Measurements from ENCODE around the gene SURF2.
"Not testable (repeated sequence)": the region's sequence is repeated elsewhere in the genome, so short reads cannot be mapped to it uniquely, and the experiment has no call there.

Gene SURF2

GRCh38 chr9:133377280-133377679 lies 20.9 kb downstream of the SURF2 start:
- not testable (repeated sequence) for DNase-seq (ENCODE audit: low read depth in 2 of 2)

- DNase-seq (ENCODE audit: low read depth in 2 of 2): no peak
Measured at GRCh38 chr9:133377721-133378216, 21.4 kb downstream of the SURF2 start.

GRCh38 chr9:133378408-133378962 lies 22.1 kb downstream of the SURF2 start:
- DNase-seq (ENCODE audit: low read depth in 2 of 2): no peak

DNA sequence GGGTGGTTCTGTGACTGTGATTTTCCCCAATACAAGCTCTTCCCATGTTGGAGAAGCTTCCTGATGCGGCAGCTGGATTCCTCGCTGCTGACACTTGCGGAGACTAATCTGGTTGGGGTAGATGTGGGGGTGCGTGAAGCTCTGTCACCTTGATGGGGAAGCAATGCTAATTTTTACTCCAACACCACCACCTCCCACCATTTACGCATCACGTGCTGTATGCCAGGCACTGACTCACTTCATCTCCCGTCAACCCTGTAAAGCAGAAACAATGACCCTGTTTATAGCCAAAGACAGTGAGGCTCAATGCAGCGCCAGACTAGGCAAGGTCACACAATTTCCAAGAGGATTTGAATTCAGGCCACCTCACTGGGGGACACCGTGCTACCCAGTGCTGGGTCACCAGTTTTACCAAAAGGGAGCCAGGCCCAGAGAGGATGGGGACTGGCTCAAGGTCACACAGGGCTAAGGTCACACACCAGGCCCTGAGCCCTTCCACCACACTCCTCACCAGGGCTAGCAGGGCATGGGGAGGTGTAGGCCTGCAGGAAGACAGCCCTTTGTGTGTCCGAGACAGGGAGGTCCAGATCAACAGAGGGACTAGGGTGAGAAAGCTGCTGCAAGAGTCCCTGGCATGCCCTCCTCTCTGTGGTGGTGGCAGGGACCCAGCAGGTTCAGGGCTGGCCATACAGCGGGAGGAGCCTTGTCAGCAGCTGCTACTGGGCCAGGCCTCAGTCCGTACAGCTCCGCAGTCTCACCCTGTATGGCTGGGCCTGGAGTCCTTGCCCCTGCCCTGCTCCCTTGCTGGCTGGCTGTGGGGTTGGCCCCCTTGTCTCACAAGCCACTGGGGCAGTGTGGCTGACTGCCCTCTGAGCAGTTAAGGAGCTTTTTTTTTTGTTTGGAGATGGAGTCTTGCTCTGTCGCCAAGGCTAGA lies 23.1 kb downstream of the SURF2 start:
- DNase-seq (ENCODE audit: low read depth in 2 of 2): no peak

GRCh38 chr9:133380734-133381133 lies 24.4 kb downstream of the SURF2 start:
- DNase-seq (ENCODE audit: low read depth in 2 of 2): no peak

- DNase-seq (ENCODE audit: low read depth in 2 of 2): no peak
Measured at GRCh38 chr9:133382507-133383141, 26.3 kb downstream of the SURF2 start.

- DNase-seq (ENCODE audit: low read depth in 2 of 2): no peak
Measured at GRCh38 chr9:133383438-133383837, 27.1 kb downstream of the SURF2 start.

GRCh38 chr9:133384736-133385321 lies 28.5 kb downstream of the SURF2 start:
- DNase-seq (ENCODE audit: low read depth in 2 of 2): no peak

DNA sequence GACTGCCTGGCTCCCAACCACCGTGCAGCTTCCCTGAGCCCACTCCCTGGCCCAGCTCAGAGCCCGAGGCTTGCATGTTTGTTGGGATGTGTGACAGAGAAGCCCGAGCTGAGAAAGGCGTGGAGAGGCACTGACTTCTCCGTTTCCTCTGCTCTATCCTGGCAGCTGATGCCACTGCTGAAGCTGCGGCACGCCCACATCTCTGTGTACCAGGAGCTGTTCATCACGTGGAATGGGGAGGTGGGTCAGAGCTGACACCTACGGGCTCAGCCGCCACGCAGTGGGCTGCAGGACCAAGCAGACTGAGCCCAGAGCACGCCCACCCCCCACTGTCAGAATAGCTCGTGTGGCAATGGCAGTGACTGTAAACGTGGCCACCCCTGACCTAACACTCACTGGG lies 29.1 kb downstream of the SURF2 start:
- DNase-seq (ENCODE audit: low read depth in 2 of 2): no peak

- DNase-seq (ENCODE audit: low read depth in 2 of 2): no peak
Measured at GRCh38 chr9:133386338-133386737, 30.0 kb downstream of the SURF2 start.

DNA sequence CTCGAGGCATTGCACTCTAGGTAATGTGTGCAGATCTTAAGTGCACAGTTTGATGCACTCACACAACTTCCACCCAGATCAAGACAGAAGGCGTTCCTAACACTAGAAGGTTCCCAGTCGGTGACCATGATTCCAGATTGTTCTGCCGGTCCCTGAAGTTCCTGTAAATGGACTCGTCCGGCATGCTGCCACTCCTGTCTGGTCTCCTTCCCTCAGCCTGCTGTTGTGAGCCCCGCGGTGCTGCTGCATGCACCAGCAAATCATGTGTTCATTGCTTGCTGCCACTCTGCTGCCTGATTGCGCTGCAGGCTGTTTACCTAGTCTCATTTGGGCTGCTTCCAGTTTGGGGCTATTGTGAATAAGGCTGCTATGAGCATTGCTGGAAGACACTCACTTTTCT lies 31.3 kb downstream of the SURF2 start:
- no peak for DNase-seq (ENCODE audit: low read depth in 2 of 2)

DNA sequence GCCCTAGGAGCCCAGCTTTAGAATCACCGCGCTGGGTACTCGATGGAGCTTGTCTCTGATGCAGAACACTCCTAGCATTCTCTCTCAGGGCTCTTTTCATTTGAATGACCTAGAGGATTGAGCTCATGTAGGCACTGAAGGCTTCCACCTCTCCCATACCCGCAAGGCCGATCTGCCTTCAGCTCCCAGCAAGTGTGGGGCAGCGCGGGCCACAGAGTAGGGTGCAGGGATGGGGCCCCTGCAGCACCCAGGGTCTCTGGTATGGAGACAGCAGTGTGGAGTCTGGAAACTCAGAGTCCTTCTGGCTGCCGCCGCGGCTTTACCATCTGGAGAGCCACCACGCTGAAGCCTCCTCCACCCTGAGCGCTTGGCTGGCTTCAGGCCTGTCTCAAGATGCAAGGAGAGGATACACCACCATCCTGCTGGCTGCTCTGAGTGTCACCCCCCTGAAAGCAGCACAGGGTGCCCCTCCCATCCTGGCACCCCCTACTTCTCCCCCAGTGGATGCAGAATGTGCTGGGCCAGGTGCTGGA lies 32.7 kb downstream of the SURF2 start:
- DNase-seq (ENCODE audit: low read depth in 2 of 2): no peak

- DNase-seq (ENCODE audit: low read depth in 2 of 2): no peak
Measured at GRCh38 chr9:133389562-133389961, 33.2 kb downstream of the SURF2 start.

GRCh38 chr9:133390713-133391112 lies 34.4 kb downstream of the SURF2 start:
- DNase-seq (ENCODE audit: low read depth in 2 of 2): no peak

DNA sequence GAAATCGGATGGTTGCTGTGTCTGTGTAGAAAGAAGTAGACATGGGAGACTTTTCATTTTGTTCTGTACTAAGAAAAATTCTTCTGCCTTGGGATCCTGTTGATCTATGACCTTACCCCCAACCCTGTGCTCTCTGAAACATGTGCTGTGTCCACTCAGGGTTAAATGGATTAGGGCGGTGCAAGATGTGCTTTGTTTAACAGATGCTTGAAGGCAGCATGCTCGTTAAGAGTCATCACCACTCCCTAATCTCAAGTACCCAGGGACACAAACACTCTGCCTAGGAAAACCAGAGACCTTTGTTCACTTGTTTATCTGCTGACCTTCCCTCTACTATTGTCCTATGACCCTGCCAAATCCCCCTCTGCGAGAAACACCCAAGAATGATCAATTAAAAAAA lies 35.1 kb downstream of the SURF2 start:
- not testable (repeated sequence) for DNase-seq (ENCODE audit: low read depth in 2 of 2)

GRCh38 chr9:133392308-133392707 lies 36.0 kb downstream of the SURF2 start:
- DNase-seq (ENCODE audit: low read depth in 2 of 2): not testable (repeated sequence)

- no peak for DNase-seq (ENCODE audit: low read depth in 2 of 2)
Measured at GRCh38 chr9:133393399-133393798, 37.0 kb downstream of the SURF2 start.

- no peak for DNase-seq (ENCODE audit: low read depth in 2 of 2)
Measured at GRCh38 chr9:133394687-133395271, 38.4 kb downstream of the SURF2 start.

DNA sequence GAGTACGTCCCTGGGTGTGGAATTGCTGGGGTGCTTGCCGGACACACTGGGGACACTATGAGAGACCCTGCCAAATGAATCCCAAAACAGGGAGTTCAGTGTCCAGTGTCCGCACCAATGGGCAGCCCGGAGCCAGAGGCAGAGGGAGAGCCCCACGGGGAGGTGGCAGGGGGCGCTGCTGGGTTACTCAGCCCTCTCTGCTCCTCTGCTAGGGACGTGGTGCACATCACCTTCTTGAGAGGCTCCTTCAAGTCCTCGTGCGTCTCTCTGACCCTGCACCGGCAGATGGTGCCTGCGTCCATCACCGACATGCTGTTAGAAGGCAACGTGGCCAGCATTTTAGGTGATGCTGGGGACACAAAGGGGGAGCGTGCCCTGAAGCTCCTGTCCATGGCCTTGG lies 40.6 kb downstream of the SURF2 start:
- no peak for DNase-seq (ENCODE audit: low read depth in 2 of 2)

GRCh38 chr9:133397370-133397769 lies 41.0 kb downstream of the SURF2 start:
- DNase-seq (ENCODE audit: low read depth in 2 of 2): no peak

- no peak for DNase-seq (ENCODE audit: low read depth in 2 of 2)
Measured at GRCh38 chr9:133397895-133398294, 41.5 kb downstream of the SURF2 start.

DNA sequence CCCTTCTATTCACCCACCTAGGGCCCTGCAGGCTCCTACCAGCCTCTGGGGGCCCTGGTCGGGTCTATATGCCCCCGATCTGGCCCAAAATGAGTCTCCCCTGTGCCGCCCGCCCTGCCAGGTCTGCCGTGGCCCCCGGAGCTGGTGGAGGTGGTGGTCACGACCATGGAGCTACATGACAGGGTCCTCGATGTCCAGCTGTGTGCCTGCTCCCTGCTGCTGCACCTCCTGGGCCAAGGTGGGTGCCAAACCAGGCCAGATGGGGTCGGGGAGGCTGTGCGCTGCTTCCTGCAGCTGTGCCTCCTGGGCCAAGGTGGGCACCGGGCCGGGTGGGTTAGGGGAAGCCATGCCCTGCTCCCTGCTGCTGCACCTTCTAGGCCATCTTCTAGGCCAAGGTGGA lies 43.9 kb downstream of the SURF2 start:
- no peak for DNase-seq (ENCODE audit: low read depth in 2 of 2)

Measured in stimulated activated CD8-positive, alpha-beta memory T cell treated with anti-CD3 and anti-CD28 coated beads, Interleukin-15, amount 100 ng/mL, for 4 hours (primary cell).